Osteocyte (in vitro differentiated cells): ENCODE measurements around the gene SLC4A2. TPM values are rescaled to one million over a fixed set of nuclear protein-coding genes. Genes with fewer than 3 reads are reported as not detected.

Source experiments
- DNase-seq: peaks from one replicate; pipeline ENCODE4 v3.0.0; 2021; ENCODE audit warnings: mixed read lengths; ENCODE audit not compliant: unreplicated experiment; ENCODE audit errors: extremely low spot score
- H3K27ac Mint-ChIP-seq: one replicate; pipeline ENCODE4 v1.8.0; 2021; ENCODE audit warnings: mild to moderate bottlenecking, mixed read lengths; ENCODE audit not compliant: unreplicated experiment
- H3K27me3 Mint-ChIP-seq: one replicate; pipeline ENCODE4 v1.8.0; 2021; ENCODE audit warnings: mixed read lengths; ENCODE audit not compliant: unreplicated experiment
- H3K36me3 Mint-ChIP-seq: one replicate; pipeline ENCODE4 v1.8.0; 2021; ENCODE audit warnings: mixed read lengths; ENCODE audit not compliant: unreplicated experiment
- H3K4me1 Mint-ChIP-seq: one replicate; pipeline ENCODE4 v1.8.0; 2021; ENCODE audit warnings: mixed read lengths; ENCODE audit not compliant: unreplicated experiment
- H3K4me3 Mint-ChIP-seq: one replicate; pipeline ENCODE4 v1.8.0; 2021; ENCODE audit warnings: mild to moderate bottlenecking, moderate library complexity, mixed read lengths; ENCODE audit not compliant: unreplicated experiment
- H3K9me3 Mint-ChIP-seq: one replicate; pipeline ENCODE4 v1.8.0; 2021; ENCODE audit warnings: mixed read lengths; ENCODE audit not compliant: unreplicated experiment
- total RNA-seq: library from RNA; stranded (reverse); gene quantifications from 2 replicates; pipeline ENCODE4 v1.2.1, GENCODE V29; 2021
- TF ChIP-seq, protein P1 (sequence below): fragments of 200-600 bp; sonication (generic); IDR thresholded peaks from 2 replicates; pipeline ENCODE4 v1.5.0; 2021; ENCODE audit warnings: antibody characterized with exemption, mild to moderate bottlenecking, moderate library complexity

SLC4A2 gene
- total RNA-seq, 1 donor from 2014 or later = 289 TPM

DNA sequence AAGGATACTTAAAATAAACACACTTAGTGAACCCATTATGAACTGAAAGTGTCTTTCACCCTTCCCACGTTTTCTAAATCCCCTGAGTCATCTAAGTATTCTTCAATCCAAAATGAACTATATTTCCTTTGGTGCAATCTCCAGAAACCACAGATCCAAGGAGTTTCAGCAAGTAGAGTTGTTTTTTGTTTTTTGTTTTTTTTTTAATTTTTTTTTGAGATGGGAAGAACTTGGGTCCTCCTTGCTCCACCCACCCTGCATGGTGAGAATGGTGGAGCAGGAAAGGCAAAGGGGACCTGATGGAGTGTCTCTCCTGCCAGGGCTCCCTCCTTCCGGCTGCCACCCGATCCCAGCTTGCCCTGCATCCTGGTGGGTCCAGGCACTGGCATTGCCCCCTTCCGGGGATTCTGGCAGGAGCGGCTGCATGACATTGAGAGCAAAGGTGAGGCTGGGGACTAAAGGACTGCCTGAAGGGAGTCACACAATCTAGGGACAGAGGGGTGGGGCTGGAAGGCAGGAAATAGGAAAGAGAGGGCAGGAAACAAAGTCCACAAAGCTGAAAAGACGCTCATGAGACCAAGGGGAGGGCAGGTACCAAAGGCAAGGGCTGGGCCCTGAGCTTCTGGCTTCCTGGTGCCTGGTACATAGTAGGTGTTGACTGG lies 47.2 kb upstream of the SLC4A2 start:
- TF ChIP-seq, protein P1, sequence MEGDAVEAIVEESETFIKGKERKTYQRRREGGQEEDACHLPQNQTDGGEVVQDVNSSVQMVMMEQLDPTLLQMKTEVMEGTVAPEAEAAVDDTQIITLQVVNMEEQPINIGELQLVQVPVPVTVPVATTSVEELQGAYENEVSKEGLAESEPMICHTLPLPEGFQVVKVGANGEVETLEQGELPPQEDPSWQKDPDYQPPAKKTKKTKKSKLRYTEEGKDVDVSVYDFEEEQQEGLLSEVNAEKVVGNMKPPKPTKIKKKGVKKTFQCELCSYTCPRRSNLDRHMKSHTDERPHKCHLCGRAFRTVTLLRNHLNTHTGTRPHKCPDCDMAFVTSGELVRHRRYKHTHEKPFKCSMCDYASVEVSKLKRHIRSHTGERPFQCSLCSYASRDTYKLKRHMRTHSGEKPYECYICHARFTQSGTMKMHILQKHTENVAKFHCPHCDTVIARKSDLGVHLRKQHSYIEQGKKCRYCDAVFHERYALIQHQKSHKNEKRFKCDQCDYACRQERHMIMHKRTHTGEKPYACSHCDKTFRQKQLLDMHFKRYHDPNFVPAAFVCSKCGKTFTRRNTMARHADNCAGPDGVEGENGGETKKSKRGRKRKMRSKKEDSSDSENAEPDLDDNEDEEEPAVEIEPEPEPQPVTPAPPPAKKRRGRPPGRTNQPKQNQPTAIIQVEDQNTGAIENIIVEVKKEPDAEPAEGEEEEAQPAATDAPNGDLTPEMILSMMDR = no peak
- no peak for DNase-seq
- H3K36me3 Mint-ChIP-seq = no peaks in the 10 kb centered on the region
- H3K27ac Mint-ChIP-seq = no peak overlapping the region
- H3K4me1 Mint-ChIP-seq = peaks cover 23% of the 10 kb centered on the region
- H3K27me3 Mint-ChIP-seq = peaks cover 3% of the 10 kb centered on the region
- no peaks in the 10 kb centered on the region for H3K9me3 Mint-ChIP-seq
- no peak overlapping the region for H3K4me3 Mint-ChIP-seq

DNA sequence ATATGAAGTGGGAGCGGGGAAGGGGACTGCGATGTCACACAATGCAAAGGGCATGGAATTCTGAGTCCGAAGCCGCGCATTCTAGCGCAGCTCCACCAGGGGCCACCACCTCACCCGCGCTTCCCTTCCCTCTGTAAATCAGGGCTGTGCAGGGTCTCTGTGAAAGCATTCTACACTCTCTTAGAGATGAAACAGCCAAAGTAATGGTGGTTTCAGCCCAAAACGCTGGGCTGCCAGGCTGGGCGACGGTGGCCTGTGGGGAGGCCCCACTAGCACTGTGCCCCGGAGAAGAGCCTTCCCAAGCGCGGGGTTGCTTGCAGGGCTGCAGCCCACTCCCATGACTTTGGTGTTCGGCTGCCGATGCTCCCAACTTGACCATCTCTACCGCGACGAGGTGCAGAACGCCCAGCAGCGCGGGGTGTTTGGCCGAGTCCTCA lies 46.5 kb upstream of the SLC4A2 start:
- no peak overlapping the region for H3K27ac Mint-ChIP-seq

DNA sequence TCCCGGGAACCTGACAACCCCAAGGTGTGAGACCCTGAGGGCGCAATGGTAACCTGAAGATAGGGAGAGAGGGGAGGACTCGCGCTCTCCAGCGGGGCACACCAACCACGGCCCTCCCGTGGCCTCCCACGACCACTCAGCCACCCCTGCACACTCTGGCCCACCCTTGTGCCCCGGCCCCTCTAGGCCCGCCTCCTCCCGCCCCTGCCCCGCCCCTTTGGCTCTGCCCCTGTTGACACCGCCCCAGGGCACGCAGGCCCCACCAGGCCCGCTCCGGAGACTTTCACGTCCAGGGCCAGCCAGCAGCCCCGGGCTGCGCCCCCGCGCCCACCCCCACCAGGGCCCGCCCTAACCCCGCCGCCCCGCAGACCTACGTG lies 46.0 kb upstream of the SLC4A2 start:
- Mint-ChIP-seq H3K27me3 (peaks cover 7% of the 10 kb centered on the region), H3K4me1 (peaks cover 21% of the 10 kb centered on the region)

More for the DNA sequence above, 46.5 kb upstream of the SLC4A2 start:
- Mint-ChIP-seq H3K4me1 (peaks cover 18% of the 10 kb centered on the region), H3K36me3 (no peaks in the 10 kb centered on the region), H3K4me3 (no peak overlapping the region), H3K27me3 (peaks cover 3% of the 10 kb centered on the region), H3K9me3 (no peaks in the 10 kb centered on the region)
- TF ChIP-seq, protein P1 = peak; percentile 59
- no peak for DNase-seq

DNA sequence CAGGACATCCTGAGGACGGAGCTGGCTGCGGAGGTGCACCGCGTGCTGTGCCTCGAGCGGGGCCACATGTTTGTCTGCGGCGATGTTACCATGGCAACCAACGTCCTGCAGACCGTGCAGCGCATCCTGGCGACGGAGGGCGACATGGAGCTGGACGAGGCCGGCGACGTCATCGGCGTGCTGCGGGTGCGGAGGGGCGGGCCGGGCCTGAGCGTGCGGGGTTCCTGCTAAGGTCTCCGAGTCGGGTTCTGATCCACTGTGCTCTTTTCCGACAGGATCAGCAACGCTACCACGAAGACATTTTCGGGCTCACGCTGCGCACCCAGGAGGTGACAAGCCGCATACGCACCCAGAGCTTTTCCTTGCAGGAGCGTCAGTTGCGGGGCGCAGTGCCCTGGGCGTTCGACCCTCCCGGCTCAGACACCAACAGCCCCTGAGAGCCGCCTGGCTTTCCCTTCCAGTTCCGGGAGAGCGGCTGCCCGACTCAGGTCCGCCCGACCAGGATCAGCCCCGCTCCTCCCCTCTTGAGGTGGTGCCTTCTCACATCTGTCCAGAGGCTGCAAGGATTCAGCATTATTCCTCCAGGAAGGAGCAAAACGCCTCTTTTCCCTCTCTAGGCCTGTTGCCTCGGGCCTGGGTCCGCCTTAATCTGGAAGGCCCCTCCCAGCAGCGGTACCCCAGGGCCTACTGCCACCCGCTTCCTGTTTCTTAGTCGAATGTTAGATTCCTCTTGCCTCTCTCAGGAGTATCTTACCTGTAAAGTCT lies 45.5 kb upstream of the SLC4A2 start:
- Mint-ChIP-seq H3K36me3 (no peaks in the 10 kb centered on the region), H3K27ac (no peak overlapping the region), H3K9me3 (no peaks in the 10 kb centered on the region), H3K4me3 (no peak overlapping the region), H3K4me1 (peaks cover 22% of the 10 kb centered on the region), H3K27me3 (peaks cover 9% of the 10 kb centered on the region)
- TF ChIP-seq, protein P1 = no peak
- no peak for DNase-seq

More for the DNA sequence above, 46.0 kb upstream of the SLC4A2 start:
- H3K36me3 Mint-ChIP-seq = no peaks in the 10 kb centered on the region
- no peaks in the 10 kb centered on the region for H3K9me3 Mint-ChIP-seq
- no peak overlapping the region for H3K27ac Mint-ChIP-seq
- TF ChIP-seq, protein P1 = no peak
- DNase-seq = no peak
- no peak overlapping the region for H3K4me3 Mint-ChIP-seq

DNA sequence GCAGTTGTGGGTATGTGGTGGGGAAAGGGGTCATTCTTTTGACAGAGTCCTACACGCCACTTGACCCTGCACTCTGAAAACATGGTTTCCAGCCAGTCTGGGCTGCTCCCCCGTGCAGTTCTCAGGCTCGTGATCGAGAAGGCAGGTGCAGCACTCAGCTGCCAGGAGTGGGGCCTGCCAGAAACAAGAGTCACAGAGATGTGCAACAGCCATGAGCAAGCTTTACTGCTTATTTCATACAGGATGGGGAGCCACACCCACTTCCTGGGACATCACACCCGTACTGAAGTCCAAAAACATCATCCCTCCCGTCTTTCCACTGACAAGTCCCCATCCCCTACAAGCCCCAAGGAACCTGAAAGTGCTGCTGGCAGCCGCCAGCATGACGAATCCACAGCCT lies 44.4 kb upstream of the SLC4A2 start:
- TF ChIP-seq, protein P1 = no peak
- no peak for DNase-seq
- H3K36me3 Mint-ChIP-seq = no peaks in the 10 kb centered on the region
- peaks cover 27% of the 10 kb centered on the region for H3K4me1 Mint-ChIP-seq
- no peak overlapping the region for H3K27ac Mint-ChIP-seq
- H3K9me3 Mint-ChIP-seq = no peaks in the 10 kb centered on the region
- H3K4me3 Mint-ChIP-seq = no peak overlapping the region
- H3K27me3 Mint-ChIP-seq = peaks cover 14% of the 10 kb centered on the region
